ENCODE results near the gene ZNF525.
"Not testable (repeated sequence)": the region's sequence is repeated elsewhere in the genome, so short reads cannot be mapped to it uniquely, and the experiment has no call there.

ZNF525 gene

GRCh38 chr19:53365134-53365898, at the start of gene ZNF525:
Gene ZNF525, plus strand, starts transcription at chr19:53365705. Its CDS starts 6,577 bp downstream, at chr19:53372282.
- in situ Hi-C loops (cut with HindIII; ENCODE audit: low sequenced_read_pairs), result no loop called here

- in situ Hi-C loops (cut with HindIII; ENCODE audit: low sequenced_read_pairs), result no loop called here
These were observed 36.5 kb upstream of the ZNF525 start for GRCh38 chr19:53328967-53329366.

GRCh38 chr19:53332484-53332883, 33.0 kb upstream of the ZNF525 start:
- in situ Hi-C loops (cut with HindIII; ENCODE audit: low sequenced_read_pairs), result no loop called here

- in situ Hi-C loops (cut with HindIII; ENCODE audit: low sequenced_read_pairs), result no loop called here
These were observed 32.4 kb upstream of the ZNF525 start for GRCh38 chr19:53333066-53333462.

GRCh38 chr19:53333463-53334449, 31.7 kb upstream of the ZNF525 start, which contains the start of gene ZNF845:
Gene ZNF845, plus strand, starts transcription at chr19:53333749. Its CDS starts 7,559 bp downstream, at chr19:53341308.
- in situ Hi-C loops (cut with HindIII; ENCODE audit: low sequenced_read_pairs), result no loop called here

GRCh38 chr19:53344403-53344802, 21.1 kb upstream of the ZNF525 start:
- in situ Hi-C loops (cut with HindIII; ENCODE audit: low sequenced_read_pairs), result not testable (repeated sequence)

GRCh38 chr19:53355739-53356138, 9.8 kb upstream of the ZNF525 start:
- in situ Hi-C loops (cut with HindIII; ENCODE audit: low sequenced_read_pairs), result no loop called here

GRCh38 chr19:53357821-53358581, 7.5 kb upstream of the ZNF525 start:
- in situ Hi-C loops (cut with HindIII; ENCODE audit: low sequenced_read_pairs), result no loop called here

- in situ Hi-C loops (cut with HindIII; ENCODE audit: low sequenced_read_pairs), result not testable (repeated sequence)
These were observed 5.4 kb upstream of the ZNF525 start for GRCh38 chr19:53360056-53360455.

GRCh38 chr19:53365899-53366493, 491 bp downstream of the ZNF525 start:
- in situ Hi-C loops (cut with HindIII; ENCODE audit: low sequenced_read_pairs), result no loop called here

GRCh38 chr19:53372196-53372595, 6.7 kb downstream of the ZNF525 start:
- in situ Hi-C loops (cut with HindIII; ENCODE audit: low sequenced_read_pairs), result no loop called here

GRCh38 chr19:53374288-53374687, 8.8 kb downstream of the ZNF525 start:
- in situ Hi-C loops (cut with HindIII; ENCODE audit: low sequenced_read_pairs), result no loop called here

GRCh38 chr19:53374743-53375142, 9.2 kb downstream of the ZNF525 start:
- in situ Hi-C loops (cut with HindIII; ENCODE audit: low sequenced_read_pairs), result no loop called here

- in situ Hi-C loops (cut with HindIII; ENCODE audit: low sequenced_read_pairs), result no loop called here
These were observed 15.9 kb downstream of the ZNF525 start for GRCh38 chr19:53381376-53381775.

GRCh38 chr19:53388168-53388567, 22.7 kb downstream of the ZNF525 start:
- in situ Hi-C loops (cut with HindIII; ENCODE audit: low sequenced_read_pairs), result no loop called here

- in situ Hi-C loops (cut with HindIII; ENCODE audit: low sequenced_read_pairs), result no loop called here
These were observed 23.4 kb downstream of the ZNF525 start for GRCh38 chr19:53388904-53389303.

- in situ Hi-C loops (cut with HindIII; ENCODE audit: low sequenced_read_pairs), result no loop called here
These were observed 24.1 kb downstream of the ZNF525 start for GRCh38 chr19:53389571-53389970.

- in situ Hi-C loops (cut with HindIII; ENCODE audit: low sequenced_read_pairs), result no loop called here
These were observed 24.5 kb downstream of the ZNF525 start for GRCh38 chr19:53389978-53390377.

GRCh38 chr19:53394522-53394973, 29.0 kb downstream of the ZNF525 start:
- in situ Hi-C loops (cut with HindIII; ENCODE audit: low sequenced_read_pairs), result no loop called here

Data from DLD1 (cell line).